Measurements from ENCODE around the gene SELPLG. TPM values are rescaled to one million over a fixed set of nuclear protein-coding genes. Genes with fewer than 3 reads are reported as not detected.
A peak's percentile ranks its signal among the peaks of the same experiment; 100 is the strongest.

SELPLG gene
- total RNA-seq, 2 experiments from 2014 or later = 56.8 to 60.1 TPM

- CTCF ChIA-PET = interaction anchor here (1.1 to 3.5 kb wide), 3 partner anchors 11 to 149 kb away, joined by 4 to 15 read pairs (median 14); no protein-coding TSS in a partner anchor
- Mint-ChIP-seq H3K27me3 (no peaks in the 10 kb centered on the region), H3K4me1 (ENCODE audit: low read depth) (peaks cover 17% of the 10 kb centered on the region), H3K36me3 (peaks cover 10% of the 10 kb centered on the region), H3K9me3 (no peaks in the 10 kb centered on the region), H3K27ac (no peak overlapping the region), H3K4me3 (no peak overlapping the region)
- POLR2A ChIA-PET = interaction anchor here (1.0 kb wide), 1 partner anchor 10 kb away, joined by 4 read pairs; no protein-coding TSS in a partner anchor
- no peak for DNase-seq
- intact Hi-C loops (cut with micrococcal nuclease) = no loop called here
These were observed 20.2 kb upstream of the SELPLG start for GRCh38 chr12:108653922-108654321.

- Mint-ChIP-seq H3K36me3 (peaks cover 15% of the 10 kb centered on the region), H3K27me3 (no peaks in the 10 kb centered on the region), H3K4me3 (no peak overlapping the region), H3K9me3 (no peaks in the 10 kb centered on the region), H3K27ac (no peak overlapping the region), H3K4me1 (ENCODE audit: low read depth) (peaks cover 22% of the 10 kb centered on the region)
- no peak for DNase-seq
- POLR2A ChIA-PET = interaction anchor here (1.0 to 1.7 kb wide), 3 partner anchors 11 to 20 kb away, joined by 3 to 9 read pairs (median 4); partner anchors contain the start of gene SELPLG
- intact Hi-C loops (cut with micrococcal nuclease) = no loop called here
- CTCF ChIA-PET = interaction anchor here (0.6 to 3.5 kb wide), 5 partner anchors 12 to 150 kb away, joined by 4 to 15 read pairs (median 4); no protein-coding TSS in a partner anchor
These were observed 19.4 kb upstream of the SELPLG start for GRCh38 chr12:108653082-108653516.

GRCh38 chr12:108650083-108650482, 16.4 kb upstream of the SELPLG start:
- no peaks in the 10 kb centered on the region for H3K27me3 Mint-ChIP-seq
- POLR2A ChIA-PET = interaction anchor here (1.3 to 1.7 kb wide), 2 partner anchors 16 to 34 kb away, joined by 3 to 18 read pairs; partner anchors contain the start of gene SELPLG
- CTCF ChIA-PET = interaction anchor here (0.7 to 1.9 kb wide), 6 partner anchors 10 to 153 kb away, joined by 3 to 11 read pairs (median 6); no protein-coding TSS in a partner anchor
- H3K36me3 Mint-ChIP-seq = peaks cover 18% of the 10 kb centered on the region
- no peak overlapping the region for H3K4me3 Mint-ChIP-seq
- DNase-seq = no peak
- peaks cover 38% of the 10 kb centered on the region for H3K4me1 Mint-ChIP-seq (ENCODE audit: low read depth)
- intact Hi-C loops (cut with micrococcal nuclease) = no loop called here
- no peak overlapping the region for H3K27ac Mint-ChIP-seq
- H3K9me3 Mint-ChIP-seq = no peaks in the 10 kb centered on the region

GRCh38 chr12:108649669-108650068, 16.0 kb upstream of the SELPLG start:
- peaks cover 38% of the 10 kb centered on the region for H3K4me1 Mint-ChIP-seq (ENCODE audit: low read depth)
- H3K36me3 Mint-ChIP-seq = peaks cover 18% of the 10 kb centered on the region
- no peak for DNase-seq
- no peaks in the 10 kb centered on the region for H3K9me3 Mint-ChIP-seq
- no peak overlapping the region for H3K4me3 Mint-ChIP-seq
- ChIA-PET POLR2A (interaction anchor here (0.7 to 1.7 kb wide), 4 partner anchors 15 to 45 kb away, joined by 3 to 18 read pairs (median 3); partner anchors contain the start of gene SELPLG), CTCF (interaction anchor here (0.8 to 1.9 kb wide), 5 partner anchors 14 to 154 kb away, joined by 3 to 11 read pairs (median 6); no protein-coding TSS in a partner anchor)
- intact Hi-C loops (cut with micrococcal nuclease) = loop anchor here (1.0 kb wide), 2 partner anchors 17 to 42 kb away; no protein-coding TSS in a partner anchor
- no peaks in the 10 kb centered on the region for H3K27me3 Mint-ChIP-seq
- peak overlapping the region; percentile 50 for H3K27ac Mint-ChIP-seq

- no peak for DNase-seq
- Mint-ChIP-seq H3K27ac (peak overlapping the region; percentile 50), H3K27me3 (no peaks in the 10 kb centered on the region), H3K4me3 (no peak overlapping the region), H3K4me1 (ENCODE audit: low read depth) (peaks cover 38% of the 10 kb centered on the region), H3K9me3 (no peaks in the 10 kb centered on the region), H3K36me3 (peaks cover 18% of the 10 kb centered on the region)
- intact Hi-C loops (cut with micrococcal nuclease) = loop anchor here (1.0 kb wide), 2 partner anchors 17 to 42 kb away; no protein-coding TSS in a partner anchor
- CTCF ChIA-PET = interaction anchor here (1.5 to 1.9 kb wide), 3 partner anchors 13 to 154 kb away, joined by 6 to 11 read pairs (median 6); no protein-coding TSS in a partner anchor
- POLR2A ChIA-PET = interaction anchor here (0.7 to 1.7 kb wide), 4 partner anchors 15 to 45 kb away, joined by 3 to 18 read pairs (median 3); partner anchors contain the start of gene SELPLG
These were observed 15.4 kb upstream of the SELPLG start for GRCh38 chr12:108649126-108649525.

GRCh38 chr12:108648371-108648770, 14.7 kb upstream of the SELPLG start:
- H3K9me3 Mint-ChIP-seq = no peaks in the 10 kb centered on the region
- no peak overlapping the region for H3K27ac Mint-ChIP-seq
- H3K4me1 Mint-ChIP-seq (ENCODE audit: low read depth) = peaks cover 38% of the 10 kb centered on the region
- CTCF ChIA-PET = interaction anchor here (1.1 to 1.5 kb wide), 2 partner anchors 12 to 13 kb away, joined by 3 to 6 read pairs; no protein-coding TSS in a partner anchor
- POLR2A ChIA-PET = no interaction called here
- no peak overlapping the region for H3K4me3 Mint-ChIP-seq
- H3K27me3 Mint-ChIP-seq = no peaks in the 10 kb centered on the region
- DNase-seq = no peak
- intact Hi-C loops (cut with micrococcal nuclease) = no loop called here
- peaks cover 18% of the 10 kb centered on the region for H3K36me3 Mint-ChIP-seq

- ChIA-PET CTCF (interaction anchor here (1.0 to 2.3 kb wide), 4 partner anchors 13 to 82 kb away, joined by 3 to 9 read pairs (median 3); no protein-coding TSS in a partner anchor), POLR2A (no interaction called here)
- H3K4me1 Mint-ChIP-seq (ENCODE audit: low read depth) = peaks cover 32% of the 10 kb centered on the region
- intact Hi-C loops (cut with micrococcal nuclease) = no loop called here
- no peaks in the 10 kb centered on the region for H3K9me3 Mint-ChIP-seq
- no peak overlapping the region for H3K27ac Mint-ChIP-seq
- no peak overlapping the region for H3K4me3 Mint-ChIP-seq
- no peaks in the 10 kb centered on the region for H3K27me3 Mint-ChIP-seq
- H3K36me3 Mint-ChIP-seq = peaks cover 18% of the 10 kb centered on the region
- no peak for DNase-seq
These were observed 14.0 kb upstream of the SELPLG start for GRCh38 chr12:108647585-108648287.

GRCh38 chr12:108646600-108647579, 13.2 kb upstream of the SELPLG start:
- DNase-seq = no peak
- ChIA-PET CTCF (interaction anchor here (0.8 to 2.5 kb wide), 9 partner anchors 12 to 157 kb away, joined by 3 to 9 read pairs (median 3); partner anchors contain the start of gene SART3), POLR2A (interaction anchor here (1.1 to 2.0 kb wide), 3 partner anchors 13 to 85 kb away, joined by 3 to 13 read pairs (median 5); partner anchors contain the start of genes ISCU and SELPLG)
- Mint-ChIP-seq H3K27ac (peak overlapping the region; percentile 65), H3K4me1 (ENCODE audit: low read depth) (peaks cover 29% of the 10 kb centered on the region), H3K4me3 (peak overlapping the region; percentile 13), H3K9me3 (no peaks in the 10 kb centered on the region), H3K36me3 (peaks cover 18% of the 10 kb centered on the region), H3K27me3 (no peaks in the 10 kb centered on the region)
- intact Hi-C loops (cut with micrococcal nuclease) = no loop called here

- ChIA-PET POLR2A (interaction anchor here (1.1 to 2.0 kb wide), 5 partner anchors 10 to 84 kb away, joined by 3 to 13 read pairs (median 5); partner anchors contain the start of genes ISCU and SELPLG), CTCF (interaction anchor here (0.7 to 2.5 kb wide), 6 partner anchors 11 to 157 kb away, joined by 3 to 9 read pairs (median 6); partner anchors contain the start of gene SART3)
- Mint-ChIP-seq H3K4me3 (peak overlapping the region; percentile 13), H3K9me3 (no peaks in the 10 kb centered on the region), H3K36me3 (peaks cover 12% of the 10 kb centered on the region), H3K4me1 (ENCODE audit: low read depth) (peaks cover 29% of the 10 kb centered on the region), H3K27ac (peak overlapping the region; percentile 65), H3K27me3 (no peaks in the 10 kb centered on the region)
- intact Hi-C loops (cut with micrococcal nuclease) = no loop called here
- DNase-seq = no peak
These were observed 12.2 kb upstream of the SELPLG start for GRCh38 chr12:108645686-108646599.

GRCh38 chr12:108644811-108645120, 11.1 kb upstream of the SELPLG start:
- no peak for DNase-seq
- H3K36me3 Mint-ChIP-seq = peaks cover 12% of the 10 kb centered on the region
- ChIA-PET CTCF (interaction anchor here (2.3 to 2.5 kb wide), 2 partner anchors 27 to 159 kb away, joined by 8 to 9 read pairs; no protein-coding TSS in a partner anchor), POLR2A (no interaction called here)
- H3K9me3 Mint-ChIP-seq = no peaks in the 10 kb centered on the region
- intact Hi-C loops (cut with micrococcal nuclease) = no loop called here
- no peaks in the 10 kb centered on the region for H3K27me3 Mint-ChIP-seq
- no peak overlapping the region for H3K27ac Mint-ChIP-seq
- H3K4me1 Mint-ChIP-seq (ENCODE audit: low read depth) = peaks cover 35% of the 10 kb centered on the region
- H3K4me3 Mint-ChIP-seq = no peak overlapping the region

All from activated CD4-positive, alpha-beta memory T cell treated with anti-CD3 and anti-CD28 coated beads for 36 hours (primary cell).